Peyer's patch (tissue), 4 donors: Measurements from ENCODE around the gene MFSD2B.

Experiments used
- POLR2A ChIP-seq, 2 donors: fragments of 450-650 bp; IDR thresholded peaks; one replicate each; pipeline ENCODE4 v1.5.1; 2017; ENCODE audit warnings: antibody characterized with exemption in 2 of 2, mild to moderate bottlenecking in 2 of 2, moderate library complexity in 2 of 2
- TF ChIP-seq, protein P1 (sequence below), 6 experiments: fragments of 450-650 bp in 4 of 6; fragments of 200-600 bp in 2 of 6; sonication (generic) in 1 of 6; IDR thresholded peaks; one replicate each; pipeline ENCODE4 v1.5.1; 2017 to 2019; ENCODE audit warnings: antibody characterized with exemption in 6 of 6, mild to moderate bottlenecking in 3 of 6, moderate library complexity in 1 of 6

GRCh38 chr2:24012521-24013188 is 2.8 kb downstream of the MFSD2B start:
- TF ChIP-seq, protein P1, sequence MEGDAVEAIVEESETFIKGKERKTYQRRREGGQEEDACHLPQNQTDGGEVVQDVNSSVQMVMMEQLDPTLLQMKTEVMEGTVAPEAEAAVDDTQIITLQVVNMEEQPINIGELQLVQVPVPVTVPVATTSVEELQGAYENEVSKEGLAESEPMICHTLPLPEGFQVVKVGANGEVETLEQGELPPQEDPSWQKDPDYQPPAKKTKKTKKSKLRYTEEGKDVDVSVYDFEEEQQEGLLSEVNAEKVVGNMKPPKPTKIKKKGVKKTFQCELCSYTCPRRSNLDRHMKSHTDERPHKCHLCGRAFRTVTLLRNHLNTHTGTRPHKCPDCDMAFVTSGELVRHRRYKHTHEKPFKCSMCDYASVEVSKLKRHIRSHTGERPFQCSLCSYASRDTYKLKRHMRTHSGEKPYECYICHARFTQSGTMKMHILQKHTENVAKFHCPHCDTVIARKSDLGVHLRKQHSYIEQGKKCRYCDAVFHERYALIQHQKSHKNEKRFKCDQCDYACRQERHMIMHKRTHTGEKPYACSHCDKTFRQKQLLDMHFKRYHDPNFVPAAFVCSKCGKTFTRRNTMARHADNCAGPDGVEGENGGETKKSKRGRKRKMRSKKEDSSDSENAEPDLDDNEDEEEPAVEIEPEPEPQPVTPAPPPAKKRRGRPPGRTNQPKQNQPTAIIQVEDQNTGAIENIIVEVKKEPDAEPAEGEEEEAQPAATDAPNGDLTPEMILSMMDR (IDR thresholded peaks at IDR 0.05), result no peak
- no peak for TF ChIP-seq POLR2A (IDR thresholded peaks at IDR 0.05)
